SU-DHL-6 (cell line): Measurements from ENCODE around the gene USP13.

Source experiments
- H2AFZ ChIP-seq: fragments of 200-600 bp; sonication (generic); 2 replicates; pipeline ENCODE4 v1.6.1; 2014; ENCODE audit warnings: low read depth, mild to moderate bottlenecking, moderate library complexity, mixed read lengths, antibody characterized with exemption, low read length; ENCODE audit not compliant: severe bottlenecking
- H3F3A ChIP-seq: fragments of 200-600 bp; shearing (Covaris generic); 2 replicates; pipeline ENCODE4 v1.6.0; 2016; ENCODE audit warnings: antibody characterized with exemption, mild to moderate bottlenecking; ENCODE audit not compliant: insufficient read depth
- H3K27ac ChIP-seq: fragments of 200-600 bp; sonication (generic); 2 replicates; pipeline ENCODE4 v1.5.1; 2016; ENCODE audit warnings: low read depth, mild to moderate bottlenecking, low read length, moderate library complexity, mixed read lengths
- H3K27me3 ChIP-seq: fragments of 200-600 bp; sonication (generic), shearing (Covaris generic); 2 replicates; pipeline ENCODE4 v1.6.0; 2014; ENCODE audit warnings: mild to moderate bottlenecking, low read length
- H3K36me3 ChIP-seq: fragments of 200-600 bp; sonication (generic); 2 replicates; pipeline ENCODE4 v1.6.1; 2014; ENCODE audit warnings: mild to moderate bottlenecking, low read length, mixed read lengths
- H3K4me2 ChIP-seq: fragments of 300-600, 200-600 bp; shearing (Covaris generic), sonication (generic); 2 replicates; pipeline ENCODE4 v1.6.0; 2014; ENCODE audit warnings: low read length, low read depth, mild to moderate bottlenecking; ENCODE audit not compliant: poor library complexity, severe bottlenecking
- H3K4me3 ChIP-seq: fragments of 200-600 bp; sonication (generic); 2 replicates; pipeline ENCODE4 v1.5.1; 2014; ENCODE audit warnings: antibody characterized with exemption, low read length, mild to moderate bottlenecking, mixed read lengths; ENCODE audit not compliant: insufficient read depth, poor library complexity, severe bottlenecking
- H3K79me2 ChIP-seq: fragments of 200-600 bp; sonication (generic); 2 replicates; pipeline ENCODE4 v1.6.1; 2014; ENCODE audit warnings: mild to moderate bottlenecking, low read length, moderate library complexity; ENCODE audit not compliant: insufficient read depth
- H3K9ac ChIP-seq: fragments of 200-600 bp; sonication (generic); 2 replicates; pipeline ENCODE4 v1.7.0; 2014; ENCODE audit warnings: mild to moderate bottlenecking, low read length
- H3K9me2 ChIP-seq: fragments of 200-600 bp; sonication (generic); replicated peaks from 2 replicates; pipeline ENCODE4 v1.6.1; 2014; ENCODE audit warnings: low read length; ENCODE audit not compliant: insufficient read depth
- H3K9me3 ChIP-seq: fragments of 200-600 bp; sonication (generic); 2 replicates; pipeline ENCODE4 v1.6.1; 2014; ENCODE audit warnings: low read length, mixed read lengths; ENCODE audit not compliant: insufficient read depth
- H4K20me1 ChIP-seq: fragments of 200-600 bp; sonication (generic); 2 replicates; pipeline ENCODE4 v1.6.1; 2014; ENCODE audit warnings: low read depth, mild to moderate bottlenecking, antibody characterized with exemption, low read length, moderate library complexity, mixed read lengths
- EZH2phosphoT487 ChIP-seq: fragments of 200-600 bp; sonication (generic), shearing (Covaris generic); conservative IDR thresholded peaks from 2 replicates; pipeline ENCODE4 v1.6.1; 2018; ENCODE audit warnings: mild to moderate bottlenecking, antibody characterized with exemption, low read length, moderate library complexity, mixed read lengths
- TF ChIP-seq, protein P1 (sequence below): fragments of 200-600 bp; sonication (generic); IDR thresholded peaks from one replicate; pipeline ENCODE4 v1.5.1; 2017; ENCODE audit warnings: antibody characterized with exemption, mild to moderate bottlenecking, low read length, moderate library complexity; ENCODE audit not compliant: insufficient read depth, poor library complexity, severe bottlenecking

The USP13 gene

DNA sequence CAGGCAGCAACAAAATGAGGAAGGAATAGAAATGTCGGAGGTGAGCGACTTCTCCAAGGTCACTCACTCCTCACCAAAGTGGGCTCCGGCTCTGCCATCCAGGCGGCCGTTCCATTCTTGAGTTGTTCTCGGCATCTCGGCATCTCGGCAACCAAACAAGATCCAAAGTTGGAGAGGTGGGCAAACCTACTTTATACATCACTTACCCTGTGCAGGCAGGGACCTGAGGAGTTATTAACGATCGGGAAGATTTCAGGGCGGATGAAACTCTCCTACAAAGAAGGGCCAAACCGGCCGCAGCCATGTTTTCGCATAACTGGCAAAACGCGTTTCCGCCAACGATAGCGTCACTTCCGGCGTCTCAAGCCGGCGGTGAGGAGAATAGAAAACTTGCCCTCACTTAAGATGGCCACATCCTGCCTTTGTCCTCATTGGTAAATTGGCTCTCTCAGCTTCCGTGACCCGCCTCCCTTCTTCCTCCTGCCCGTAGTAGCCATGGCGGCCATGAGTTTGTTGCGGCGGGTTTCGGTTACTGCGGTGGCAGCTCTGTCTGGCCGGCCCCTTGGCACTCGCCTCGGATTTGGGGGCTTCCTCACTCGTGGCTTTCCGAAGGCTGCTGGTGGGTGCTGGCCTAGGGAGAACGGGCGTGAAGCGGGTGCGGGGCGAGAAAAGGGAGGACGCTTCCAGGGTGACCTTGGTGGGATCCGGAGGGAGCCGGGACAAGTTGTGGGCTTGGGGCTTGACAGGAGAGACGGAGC lies 48.3 kb upstream of the USP13 start, which contains the start of the genes MRPL47 and NDUFB5:
Gene MRPL47 (minus strand): TSS at position 318 of the 758 bp plus-strand sequence. CDS start 14 bp downstream, at position 304.
Gene NDUFB5 (plus strand): TSS at position 474 of the 758 bp plus-strand sequence. CDS start 22 bp downstream, at position 496.
- H3K4me2 ChIP-seq, result peak within 1 kb of the TSS; percentile 95
- no peaks in the 10 kb centered on the region for H3K9me2 ChIP-seq
- peak within 1 kb of the TSS; percentile 86 for H2AFZ ChIP-seq
- peaks cover 12% of the 10 kb centered on the region; the same call in 1 of the 2 replicates for H3K36me3 ChIP-seq
- H3K4me3 ChIP-seq, result peak within 1 kb of the TSS; percentile 79
- no peaks in the 10 kb centered on the region for H4K20me1 ChIP-seq
- H3K9ac ChIP-seq, result peak within 1 kb of the TSS; percentile 79
- peaks cover 51% of the 10 kb centered on the region for H3K79me2 ChIP-seq
- TF ChIP-seq, protein P1, sequence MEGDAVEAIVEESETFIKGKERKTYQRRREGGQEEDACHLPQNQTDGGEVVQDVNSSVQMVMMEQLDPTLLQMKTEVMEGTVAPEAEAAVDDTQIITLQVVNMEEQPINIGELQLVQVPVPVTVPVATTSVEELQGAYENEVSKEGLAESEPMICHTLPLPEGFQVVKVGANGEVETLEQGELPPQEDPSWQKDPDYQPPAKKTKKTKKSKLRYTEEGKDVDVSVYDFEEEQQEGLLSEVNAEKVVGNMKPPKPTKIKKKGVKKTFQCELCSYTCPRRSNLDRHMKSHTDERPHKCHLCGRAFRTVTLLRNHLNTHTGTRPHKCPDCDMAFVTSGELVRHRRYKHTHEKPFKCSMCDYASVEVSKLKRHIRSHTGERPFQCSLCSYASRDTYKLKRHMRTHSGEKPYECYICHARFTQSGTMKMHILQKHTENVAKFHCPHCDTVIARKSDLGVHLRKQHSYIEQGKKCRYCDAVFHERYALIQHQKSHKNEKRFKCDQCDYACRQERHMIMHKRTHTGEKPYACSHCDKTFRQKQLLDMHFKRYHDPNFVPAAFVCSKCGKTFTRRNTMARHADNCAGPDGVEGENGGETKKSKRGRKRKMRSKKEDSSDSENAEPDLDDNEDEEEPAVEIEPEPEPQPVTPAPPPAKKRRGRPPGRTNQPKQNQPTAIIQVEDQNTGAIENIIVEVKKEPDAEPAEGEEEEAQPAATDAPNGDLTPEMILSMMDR, result no peak
- no peak for TF ChIP-seq EZH2phosphoT487
- H3K27ac ChIP-seq, result peak within 1 kb of the TSS; percentile 59
- H3K27me3 ChIP-seq, result no peaks in the 10 kb centered on the region
- H3K9me3 ChIP-seq, result no peaks in the 10 kb centered on the region
- H3F3A ChIP-seq, result peaks cover 17% of the 10 kb centered on the region

DNA sequence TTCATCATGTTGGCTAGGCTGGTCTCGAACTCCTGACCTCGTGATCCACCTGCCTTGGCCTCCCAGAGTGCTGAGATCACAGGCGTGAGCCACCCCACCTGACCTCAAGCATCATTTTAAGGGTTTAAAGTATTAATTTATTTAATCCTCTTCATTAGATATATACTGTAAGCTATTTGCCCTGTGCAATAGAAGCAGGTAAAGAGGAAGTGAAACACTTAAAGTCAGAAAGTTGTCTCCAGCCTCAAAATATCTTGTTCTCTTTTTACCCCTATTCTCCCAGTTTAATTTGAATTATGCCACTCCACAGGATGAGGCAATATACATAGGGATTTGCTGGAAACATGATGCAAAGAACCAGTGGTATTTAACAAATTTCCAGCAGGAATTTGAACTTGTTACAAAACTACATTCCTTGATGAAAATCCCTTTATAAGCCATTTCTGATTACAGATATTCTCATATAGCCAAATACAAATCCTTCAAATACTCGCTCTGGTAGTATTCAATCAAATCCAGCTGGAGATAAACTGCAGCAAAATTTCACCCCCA lies 46.2 kb upstream of the USP13 start:
- H3K79me2 ChIP-seq, result peaks cover 49% of the 10 kb centered on the region

DNA sequence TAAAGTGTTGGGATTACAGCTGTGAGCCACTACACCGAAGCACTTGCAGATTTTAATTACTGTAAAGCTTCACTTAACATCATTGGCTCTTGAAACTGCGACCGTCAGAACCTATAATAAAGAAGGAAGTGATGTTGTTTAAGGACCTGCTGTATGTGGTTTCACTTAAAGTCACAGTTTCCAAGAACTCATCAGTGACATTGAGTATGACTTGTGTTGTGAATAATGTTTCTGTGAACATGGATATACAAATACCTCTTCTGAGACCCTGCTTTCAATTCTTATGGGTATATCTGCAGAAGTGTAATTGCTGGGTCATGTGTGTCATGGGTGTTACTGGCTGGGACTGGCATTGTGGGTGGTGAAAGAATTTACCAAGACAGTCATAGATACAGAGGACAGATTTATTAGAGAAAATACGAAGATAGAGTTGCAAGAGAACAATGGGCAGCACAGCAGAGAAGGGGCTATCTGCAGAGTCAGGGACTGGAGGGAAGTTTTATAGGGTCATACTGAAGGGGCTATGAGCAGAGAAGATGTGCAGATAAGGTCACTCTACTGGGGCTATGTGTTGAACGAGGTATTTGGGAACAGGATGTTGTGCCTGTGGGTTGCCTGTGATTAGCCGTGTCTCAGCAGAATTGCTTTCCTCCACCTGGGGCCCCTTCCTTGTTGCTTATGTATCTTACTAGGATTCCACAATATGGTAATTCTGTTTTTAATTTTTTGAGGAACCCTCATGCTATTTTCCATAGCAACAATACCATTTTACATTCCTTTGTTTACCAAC lies 43.7 kb upstream of the USP13 start:
- H3K4me2 ChIP-seq, result peak overlapping the region; percentile 46
- no peak for TF ChIP-seq EZH2phosphoT487
- TF ChIP-seq, protein P1, result no peak
- H3K9me3 ChIP-seq, result no peaks in the 10 kb centered on the region
- peak overlapping the region; percentile 13 for H2AFZ ChIP-seq
- no peak overlapping the region for H3K4me3 ChIP-seq
- H3K36me3 ChIP-seq, result no peaks in the 10 kb centered on the region
- peaks cover 28% of the 10 kb centered on the region for H3K79me2 ChIP-seq
- H3K27me3 ChIP-seq, result no peaks in the 10 kb centered on the region
- H3K9ac ChIP-seq, result no peak overlapping the region
- H3F3A ChIP-seq, result peaks cover 17% of the 10 kb centered on the region
- H4K20me1 ChIP-seq, result no peaks in the 10 kb centered on the region
- 0 out of 2 replicates have a peak overlapping the region, but pooled peaks have one; percentile 5 for H3K27ac ChIP-seq
- H3K9me2 ChIP-seq, result no peaks in the 10 kb centered on the region

More for the DNA sequence above, 46.2 kb upstream of the USP13 start:
- TF ChIP-seq, protein P1, result no peak
- no peak for TF ChIP-seq EZH2phosphoT487
- peak overlapping the region; percentile 71 for H3K27ac ChIP-seq
- H4K20me1 ChIP-seq, result no peaks in the 10 kb centered on the region
- H3F3A ChIP-seq, result peaks cover 17% of the 10 kb centered on the region
- H3K4me3 ChIP-seq, result no peak overlapping the region
- no peaks in the 10 kb centered on the region for H3K27me3 ChIP-seq
- H3K9me3 ChIP-seq, result no peaks in the 10 kb centered on the region
- peaks cover 4% of the 10 kb centered on the region; the same call in 1 of the 2 replicates for H3K36me3 ChIP-seq
- peak overlapping the region; percentile 77 for H3K4me2 ChIP-seq
- no peak overlapping the region for H2AFZ ChIP-seq
- no peaks in the 10 kb centered on the region for H3K9me2 ChIP-seq
- no peak overlapping the region for H3K9ac ChIP-seq
